ENCODE data around the gene SLC46A3. TPM values are rescaled to one million over a fixed set of nuclear protein-coding genes. Genes with fewer than 3 reads are reported as not detected.

Gene SLC46A3
- total RNA-seq, 4 donors from 2014 or later: 8.3 to 20.7 (median 12.0) TPM

DNA sequence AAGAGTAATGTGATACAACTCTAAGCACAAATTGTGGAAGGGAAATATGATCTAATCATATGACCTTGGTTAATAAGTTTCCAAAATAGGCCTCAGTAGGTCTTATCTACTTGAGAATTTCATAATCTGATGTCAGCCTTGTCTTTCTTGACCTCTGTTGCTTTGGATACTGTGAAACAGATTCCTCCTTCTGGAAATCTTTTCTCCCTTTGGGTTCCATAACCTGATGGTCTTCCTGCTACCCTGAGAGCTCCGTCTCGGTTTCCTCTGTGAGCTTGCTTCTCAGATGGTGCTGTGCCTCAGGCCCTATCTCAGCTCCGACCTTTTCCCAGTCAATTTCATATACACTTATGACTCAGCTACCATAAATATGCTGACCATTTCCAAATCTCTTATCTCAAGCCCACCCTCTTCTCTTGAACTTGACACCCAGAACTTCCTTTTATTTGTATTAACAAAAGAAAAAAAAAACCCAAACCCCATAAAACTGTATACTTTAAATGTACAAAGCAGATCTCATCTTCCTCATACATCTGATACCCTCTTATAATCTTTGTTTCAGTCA, 6.4 kb upstream of the SLC46A3 start:
- Histone ChIP-seq H3K27me3 (no peaks in the 10 kb centered on the region), H3K4me1 (no peaks in the 10 kb centered on the region), H3K4me3 (no peak overlapping the region), H3K27ac (no peak overlapping the region), H3K36me3 (no peaks in the 10 kb centered on the region), H3K9me3 (no peaks in the 10 kb centered on the region)
- TF ChIP-seq, protein P1, sequence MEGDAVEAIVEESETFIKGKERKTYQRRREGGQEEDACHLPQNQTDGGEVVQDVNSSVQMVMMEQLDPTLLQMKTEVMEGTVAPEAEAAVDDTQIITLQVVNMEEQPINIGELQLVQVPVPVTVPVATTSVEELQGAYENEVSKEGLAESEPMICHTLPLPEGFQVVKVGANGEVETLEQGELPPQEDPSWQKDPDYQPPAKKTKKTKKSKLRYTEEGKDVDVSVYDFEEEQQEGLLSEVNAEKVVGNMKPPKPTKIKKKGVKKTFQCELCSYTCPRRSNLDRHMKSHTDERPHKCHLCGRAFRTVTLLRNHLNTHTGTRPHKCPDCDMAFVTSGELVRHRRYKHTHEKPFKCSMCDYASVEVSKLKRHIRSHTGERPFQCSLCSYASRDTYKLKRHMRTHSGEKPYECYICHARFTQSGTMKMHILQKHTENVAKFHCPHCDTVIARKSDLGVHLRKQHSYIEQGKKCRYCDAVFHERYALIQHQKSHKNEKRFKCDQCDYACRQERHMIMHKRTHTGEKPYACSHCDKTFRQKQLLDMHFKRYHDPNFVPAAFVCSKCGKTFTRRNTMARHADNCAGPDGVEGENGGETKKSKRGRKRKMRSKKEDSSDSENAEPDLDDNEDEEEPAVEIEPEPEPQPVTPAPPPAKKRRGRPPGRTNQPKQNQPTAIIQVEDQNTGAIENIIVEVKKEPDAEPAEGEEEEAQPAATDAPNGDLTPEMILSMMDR (IDR thresholded peaks at IDR 0.05): no peak
- no peak for TF ChIP-seq POLR2AphosphoS5 (IDR thresholded peaks at IDR 0.05)
- no peak for TF ChIP-seq EP300 (IDR thresholded peaks at IDR 0.05)
- no peak for TF ChIP-seq POLR2A (IDR thresholded peaks at IDR 0.05)
- no peak for ATAC-seq
- WGBS, 2 donors (ENCODE audit: low coverage in 1 of 2): 67 to 84% methylated on average over 3 of the region's 3 CpGs

DNA sequence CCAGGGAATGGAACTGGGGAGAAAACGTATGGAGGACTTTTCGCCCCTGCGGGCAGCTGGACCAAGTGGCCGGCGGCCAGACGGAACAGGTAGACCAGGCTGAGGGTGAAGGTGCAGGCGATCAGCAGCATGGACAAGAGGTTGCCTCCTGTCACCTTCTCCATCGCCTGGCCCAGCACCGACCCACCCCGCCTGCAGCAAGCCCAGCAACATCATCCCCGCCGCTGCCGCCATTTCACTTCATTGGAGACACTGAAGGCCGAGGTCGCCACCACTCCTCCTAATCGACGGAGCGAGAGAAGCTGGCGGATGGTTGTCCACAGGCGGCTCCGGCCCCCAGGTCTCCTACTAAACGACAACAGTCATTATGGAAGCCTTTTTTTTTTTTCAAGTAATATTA, 5.0 kb upstream of the SLC46A3 start:
- no peaks in the 10 kb centered on the region for H3K27me3 ChIP-seq
- H3K4me3 ChIP-seq: no peak overlapping the region
- peaks cover 0 to 6% (median 0%) of the 10 kb centered on the region in 3 donors for H3K4me1 ChIP-seq
- TF ChIP-seq POLR2AphosphoS5 (IDR thresholded peaks at IDR 0.05): no peak
- TF ChIP-seq POLR2A (IDR thresholded peaks at IDR 0.05): no peak
- TF ChIP-seq, protein P1 (IDR thresholded peaks at IDR 0.05): no peak
- TF ChIP-seq EP300 (IDR thresholded peaks at IDR 0.05): no peak
- no peaks in the 10 kb centered on the region for H3K9me3 ChIP-seq
- 93 to 94% methylated on average over 3 to 14 of the region's 22 CpGs for WGBS, 2 donors (ENCODE audit: low coverage in 1 of 2)
- H3K36me3 ChIP-seq: no peaks in the 10 kb centered on the region
- H3K27ac ChIP-seq: no peak overlapping the region
- no peak for ATAC-seq

DNA sequence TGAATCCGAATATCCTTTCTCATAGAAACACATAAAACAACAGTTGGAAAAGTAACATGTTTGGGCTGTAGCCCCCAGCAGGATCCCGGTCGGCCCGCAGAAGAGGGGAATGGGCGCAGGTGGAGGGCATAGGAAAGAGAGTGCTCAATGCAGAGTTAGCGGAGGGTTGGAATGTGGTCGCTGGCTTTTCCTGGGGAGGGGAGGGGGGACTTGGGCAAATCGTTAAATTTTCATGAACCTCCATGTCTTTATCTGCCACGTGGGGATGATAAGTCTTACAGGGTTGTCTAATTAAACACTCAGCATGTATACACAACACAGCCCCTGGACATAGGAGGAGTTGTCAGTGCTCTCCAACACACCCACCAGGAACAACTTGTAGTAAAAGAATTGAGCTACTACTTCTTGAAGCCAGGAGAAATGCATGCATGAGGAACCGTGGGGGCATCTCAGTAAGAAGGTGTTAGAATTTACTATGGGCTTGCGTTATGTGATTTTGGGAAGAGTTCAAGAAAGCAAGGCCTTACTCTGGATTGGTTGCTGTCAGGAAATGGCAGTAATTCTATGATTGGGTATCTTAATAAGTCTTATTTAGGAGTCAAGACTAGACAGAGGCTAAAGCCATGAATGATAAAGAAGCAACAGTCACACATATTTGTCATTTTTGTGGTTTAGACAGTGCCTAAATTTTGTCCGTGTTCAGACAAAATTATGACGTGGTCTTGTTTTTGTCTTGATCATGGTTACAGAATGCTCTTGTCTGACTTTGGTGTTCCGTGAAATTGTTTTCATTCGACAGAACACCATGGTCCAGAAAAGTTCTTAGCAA, 671 bp upstream of the SLC46A3 start:
- Histone ChIP-seq H3K36me3 (no peaks in the 10 kb centered on the region), H3K27me3 (no peaks in the 10 kb centered on the region), H3K4me3 (peak overlapping the region; percentile 33 to 81), H3K9me3 (no peaks in the 10 kb centered on the region), H3K4me1 (peaks cover 0 to 28% (median 6%) of the 10 kb centered on the region in 3 donors), H3K27ac (peak overlapping the region; percentile 5 to 97 (median 96))
- 38 to 45% methylated on average over 8 to 9 of the region's 15 CpGs for WGBS, 2 donors (ENCODE audit: low coverage in 1 of 2)
- TF ChIP-seq POLR2A (IDR thresholded peaks at IDR 0.05): no peak
- no peak for ATAC-seq

DNA sequence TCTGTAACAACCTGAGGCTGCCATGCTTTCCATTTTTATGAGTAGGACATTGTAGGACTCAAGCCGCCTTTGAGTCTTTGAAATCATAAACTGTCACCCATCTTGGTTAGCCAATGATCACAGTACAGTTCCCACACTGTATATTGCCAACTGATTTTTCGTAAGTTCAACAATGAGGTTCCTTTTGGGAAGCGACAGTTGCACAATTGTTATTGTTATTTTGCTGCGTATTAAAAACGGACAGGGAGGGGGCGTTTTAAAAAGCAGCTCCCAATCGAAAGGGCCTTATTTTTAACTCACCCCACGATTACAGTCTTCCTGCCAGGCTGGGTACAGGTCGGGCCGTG, 601 bp downstream of the SLC46A3 start:
- Histone ChIP-seq H3K4me1 (peaks cover 0 to 28% (median 6%) of the 10 kb centered on the region in 3 donors), H3K36me3 (no peaks in the 10 kb centered on the region), H3K9me3 (no peaks in the 10 kb centered on the region), H3K27me3 (no peaks in the 10 kb centered on the region), H3K4me3 (peak overlapping the region; percentile 66 to 81), H3K27ac (peak overlapping the region; percentile 90 to 97 (median 96))
- peak; percentile 6 for ATAC-seq
- no peak for TF ChIP-seq EP300 (IDR thresholded peaks at IDR 0.05)
- peak; percentile 56 for TF ChIP-seq POLR2AphosphoS5 (IDR thresholded peaks at IDR 0.05)
- 6 to 14% methylated on average over 3 to 4 of the region's 10 CpGs for WGBS, 2 donors (ENCODE audit: low coverage in 1 of 2)

DNA sequence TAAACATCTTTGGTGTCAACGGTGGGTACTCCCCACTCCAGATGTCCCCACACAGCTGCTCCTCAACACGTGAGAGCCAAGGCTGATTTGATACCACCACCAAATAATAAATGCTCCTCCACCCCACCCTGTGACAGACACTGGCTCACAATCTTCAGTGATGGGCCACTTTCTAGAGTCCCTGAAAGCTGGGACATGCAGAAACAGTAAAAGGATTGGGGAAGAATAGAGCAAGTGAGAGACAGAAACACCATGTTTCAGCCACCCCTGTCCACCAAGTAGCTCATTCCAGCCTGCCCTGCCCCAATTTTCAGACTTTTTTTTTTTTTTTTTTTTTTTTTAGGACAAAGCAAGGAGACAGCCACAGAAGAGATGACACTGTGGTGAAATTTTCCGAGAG, 1.6 kb downstream of the SLC46A3 start:
- no peak for TF ChIP-seq POLR2A (IDR thresholded peaks at IDR 0.05)
- no peak for TF ChIP-seq EP300 (IDR thresholded peaks at IDR 0.05)
- TF ChIP-seq, protein P1 (IDR thresholded peaks at IDR 0.05): no peak
- TF ChIP-seq POLR2AphosphoS5 (IDR thresholded peaks at IDR 0.05): no peak
- Histone ChIP-seq H3K27ac (peak overlapping the region in 2 of 4 donors; percentile 39 to 96), H3K36me3 (no peaks in the 10 kb centered on the region), H3K4me3 (no peak overlapping the region), H3K27me3 (no peaks in the 10 kb centered on the region), H3K9me3 (no peaks in the 10 kb centered on the region), H3K4me1 (peaks cover 0 to 28% (median 6%) of the 10 kb centered on the region in 3 donors)
- 78 to 87% methylated on average over 3 of the region's 3 CpGs for WGBS, 2 donors (ENCODE audit: low coverage in 1 of 2)
- no peak for ATAC-seq

DNA sequence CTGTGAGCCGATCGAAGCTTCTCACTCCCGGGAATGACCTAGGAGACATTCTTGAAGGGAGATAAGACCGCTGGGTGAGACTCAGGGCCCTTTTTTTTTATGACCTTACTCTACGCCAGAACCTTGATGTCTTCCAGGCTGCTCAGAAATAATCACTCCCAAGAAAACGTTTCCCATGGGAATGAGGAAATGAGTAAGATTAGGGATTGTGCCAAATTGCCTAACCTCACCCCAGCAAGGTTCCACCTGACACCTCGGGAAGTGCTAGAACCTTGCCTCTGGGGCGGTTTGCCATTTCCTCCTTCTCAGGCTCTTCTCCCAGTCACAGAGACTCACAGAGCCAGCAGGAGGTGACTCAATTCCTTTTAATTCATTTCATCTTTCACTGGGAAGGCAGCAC, 2.3 kb downstream of the SLC46A3 start:
- Histone ChIP-seq H3K36me3 (no peaks in the 10 kb centered on the region), H3K9me3 (no peaks in the 10 kb centered on the region), H3K27ac (peak overlapping the region in 2 of 4 donors; percentile 18 to 96), H3K4me3 (no peak overlapping the region), H3K4me1 (peaks cover 0 to 28% (median 6%) of the 10 kb centered on the region in 3 donors), H3K27me3 (no peaks in the 10 kb centered on the region)
- ATAC-seq: no peak
- TF ChIP-seq, protein P1 (IDR thresholded peaks at IDR 0.05): no peak
- no peak for TF ChIP-seq POLR2A (IDR thresholded peaks at IDR 0.05)
- TF ChIP-seq EP300 (IDR thresholded peaks at IDR 0.05): no peak
- TF ChIP-seq POLR2AphosphoS5 (IDR thresholded peaks at IDR 0.05): no peak
- WGBS, 2 donors (ENCODE audit: low coverage in 1 of 2): 28 to 41% methylated on average over 8 of the region's 8 CpGs

Data from gastroesophageal sphincter (tissue), 4 donors.